ENCODE measurements around the gene CAPZA2.

The CAPZA2 gene

DNA sequence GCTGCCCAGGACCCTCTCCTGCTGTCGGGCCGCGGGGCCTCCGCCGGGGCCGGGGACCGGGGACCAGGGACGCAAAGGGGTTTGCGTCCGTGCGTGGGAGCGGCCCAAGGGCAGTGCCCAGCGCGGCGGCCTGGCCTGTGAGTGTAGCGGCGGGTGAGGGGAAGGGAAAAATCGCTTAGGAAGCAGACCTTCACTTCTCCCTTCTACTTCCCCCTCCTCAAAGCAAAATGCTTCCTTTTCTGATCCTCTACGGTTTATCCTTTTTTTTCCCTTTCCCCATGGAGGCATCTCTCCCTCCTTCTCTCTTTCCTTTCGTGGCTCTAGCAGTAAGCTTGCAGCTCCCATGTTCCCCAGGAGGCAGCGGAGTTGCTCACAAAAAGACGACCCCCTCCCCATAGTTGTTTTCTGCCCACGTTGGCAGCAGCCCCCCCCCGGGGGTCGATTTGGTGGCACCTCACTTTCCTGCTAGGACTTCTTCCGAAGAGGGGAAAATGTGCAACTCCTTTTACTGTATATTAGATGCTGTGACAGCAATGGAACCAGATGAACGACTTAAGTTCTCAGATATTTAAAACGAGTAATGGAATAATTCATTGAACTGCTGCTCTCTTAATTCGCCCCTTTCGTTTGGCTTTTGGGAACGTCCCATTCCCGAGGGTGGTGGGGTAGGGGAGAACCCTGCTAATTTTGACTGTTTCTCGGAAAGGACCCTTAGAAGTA lies 724 bp downstream of the CAPZA2 start:
- Histone ChIP-seq H3K27me3 (ENCODE audit: control insufficient read depth, insufficient read depth, low read length) (peaks cover 2% of the 10 kb centered on the region), H3K9me3 (ENCODE audit: control insufficient read depth, insufficient read depth, low read length) (no peaks in the 10 kb centered on the region), H3K36me3 (ENCODE audit: control insufficient read depth, insufficient read depth, low read length) (no peaks in the 10 kb centered on the region), H3K9ac (ENCODE audit: low read depth, low read length) (peak overlapping the region; percentile 82), H3K4me3 (ENCODE audit: low read depth, low read length) (peak overlapping the region; percentile 84), H3K4me1 (ENCODE audit: control insufficient read depth, insufficient read depth, low read length) (peaks cover 5% of the 10 kb centered on the region)

GRCh38 chr7:116863936-116864500 lies 1.6 kb downstream of the CAPZA2 start:
- Histone ChIP-seq H3K4me3 (ENCODE audit: low read depth, low read length) (peak overlapping the region; percentile 84), H3K27me3 (ENCODE audit: control insufficient read depth, insufficient read depth, low read length) (peaks cover 2% of the 10 kb centered on the region), H3K4me1 (ENCODE audit: control insufficient read depth, insufficient read depth, low read length) (peaks cover 5% of the 10 kb centered on the region), H3K9me3 (ENCODE audit: control insufficient read depth, insufficient read depth, low read length) (no peaks in the 10 kb centered on the region), H3K36me3 (ENCODE audit: control insufficient read depth, insufficient read depth, low read length) (no peaks in the 10 kb centered on the region), H3K9ac (ENCODE audit: low read depth, low read length) (no peak overlapping the region)

- Histone ChIP-seq H3K36me3 (ENCODE audit: control insufficient read depth, insufficient read depth, low read length) (no peaks in the 10 kb centered on the region), H3K9me3 (ENCODE audit: control insufficient read depth, insufficient read depth, low read length) (no peaks in the 10 kb centered on the region), H3K27me3 (ENCODE audit: control insufficient read depth, insufficient read depth, low read length) (no peaks in the 10 kb centered on the region), H3K4me3 (ENCODE audit: low read depth, low read length) (no peak overlapping the region), H3K9ac (ENCODE audit: low read depth, low read length) (no peak overlapping the region), H3K4me1 (ENCODE audit: control insufficient read depth, insufficient read depth, low read length) (peaks cover 3% of the 10 kb centered on the region)
Observed at GRCh38 chr7:116871061-116871700, 8.8 kb downstream of the CAPZA2 start.

DNA sequence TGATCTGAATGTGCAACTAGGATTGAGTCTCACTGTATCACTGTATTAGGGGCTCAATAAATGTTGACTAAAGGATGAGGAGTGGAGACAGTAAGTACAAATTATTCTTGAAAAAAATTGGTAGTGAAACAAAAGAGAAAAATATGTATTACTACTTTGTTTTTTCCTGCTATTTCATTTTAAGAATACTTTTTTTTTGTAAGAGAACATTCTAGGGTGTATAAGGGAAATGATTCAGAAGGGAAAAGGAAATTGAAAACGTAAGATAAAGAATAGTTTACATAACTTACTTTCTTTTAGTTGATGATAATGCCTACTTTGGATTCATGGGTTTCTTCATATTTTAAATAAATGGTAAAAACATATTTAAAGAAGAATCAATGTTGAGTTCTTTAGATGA lies 9.6 kb downstream of the CAPZA2 start:
- H3K4me1 ChIP-seq (ENCODE audit: control insufficient read depth, insufficient read depth, low read length): peaks cover 5% of the 10 kb centered on the region

DNA sequence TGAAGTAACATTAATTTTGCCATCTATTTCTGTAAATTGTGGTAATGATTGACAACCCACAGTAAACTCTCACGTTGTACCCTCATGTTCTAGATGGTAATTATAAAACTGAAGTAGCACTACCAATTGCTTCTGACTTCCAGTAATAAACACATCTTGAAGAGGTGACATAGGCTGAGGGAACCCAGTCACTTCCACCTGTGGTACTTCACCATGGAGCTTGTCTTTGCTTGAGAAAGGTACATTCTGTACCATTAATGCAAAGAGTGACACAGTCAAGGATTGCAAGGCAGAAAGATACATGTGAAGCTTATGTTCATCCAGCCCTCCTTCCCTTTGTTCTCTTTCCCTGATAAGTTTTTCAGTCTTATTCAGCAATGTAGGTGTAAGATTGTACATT lies 11.2 kb downstream of the CAPZA2 start:
- Histone ChIP-seq H3K9ac (ENCODE audit: low read depth, low read length) (no peak overlapping the region), H3K36me3 (ENCODE audit: control insufficient read depth, insufficient read depth, low read length) (no peaks in the 10 kb centered on the region)

More for the DNA sequence above, 9.6 kb downstream of the CAPZA2 start:
- Histone ChIP-seq H3K36me3 (ENCODE audit: control insufficient read depth, insufficient read depth, low read length) (no peaks in the 10 kb centered on the region), H3K9ac (ENCODE audit: low read depth, low read length) (no peak overlapping the region), H3K9me3 (ENCODE audit: control insufficient read depth, insufficient read depth, low read length) (no peaks in the 10 kb centered on the region), H3K4me3 (ENCODE audit: low read depth, low read length) (no peak overlapping the region), H3K27me3 (ENCODE audit: control insufficient read depth, insufficient read depth, low read length) (no peaks in the 10 kb centered on the region)

GRCh38 chr7:116876664-116877442 lies 14.5 kb downstream of the CAPZA2 start:
- Histone ChIP-seq H3K36me3 (ENCODE audit: control insufficient read depth, insufficient read depth, low read length) (no peaks in the 10 kb centered on the region), H3K9ac (ENCODE audit: low read depth, low read length) (no peak overlapping the region), H3K4me1 (ENCODE audit: control insufficient read depth, insufficient read depth, low read length) (peaks cover 3% of the 10 kb centered on the region), H3K4me3 (ENCODE audit: low read depth, low read length) (no peak overlapping the region), H3K27me3 (ENCODE audit: control insufficient read depth, insufficient read depth, low read length) (no peaks in the 10 kb centered on the region), H3K9me3 (ENCODE audit: control insufficient read depth, insufficient read depth, low read length) (no peaks in the 10 kb centered on the region)

More for the DNA sequence above, 11.2 kb downstream of the CAPZA2 start:
- no peaks in the 10 kb centered on the region for H3K27me3 ChIP-seq (ENCODE audit: control insufficient read depth, insufficient read depth, low read length)
- H3K4me3 ChIP-seq (ENCODE audit: low read depth, low read length): no peak overlapping the region
- H3K9me3 ChIP-seq (ENCODE audit: control insufficient read depth, insufficient read depth, low read length): no peaks in the 10 kb centered on the region
- H3K4me1 ChIP-seq (ENCODE audit: control insufficient read depth, insufficient read depth, low read length): peaks cover 3% of the 10 kb centered on the region

- Histone ChIP-seq H3K9me3 (ENCODE audit: control insufficient read depth, insufficient read depth, low read length) (no peaks in the 10 kb centered on the region), H3K9ac (ENCODE audit: low read depth, low read length) (peak overlapping the region; percentile 28), H3K4me1 (ENCODE audit: control insufficient read depth, insufficient read depth, low read length) (peaks cover 3% of the 10 kb centered on the region), H3K36me3 (ENCODE audit: control insufficient read depth, insufficient read depth, low read length) (no peaks in the 10 kb centered on the region), H3K27me3 (ENCODE audit: control insufficient read depth, insufficient read depth, low read length) (no peaks in the 10 kb centered on the region), H3K4me3 (ENCODE audit: low read depth, low read length) (no peak overlapping the region)
Observed at GRCh38 chr7:116877443-116878217, 15.2 kb downstream of the CAPZA2 start.

DNA sequence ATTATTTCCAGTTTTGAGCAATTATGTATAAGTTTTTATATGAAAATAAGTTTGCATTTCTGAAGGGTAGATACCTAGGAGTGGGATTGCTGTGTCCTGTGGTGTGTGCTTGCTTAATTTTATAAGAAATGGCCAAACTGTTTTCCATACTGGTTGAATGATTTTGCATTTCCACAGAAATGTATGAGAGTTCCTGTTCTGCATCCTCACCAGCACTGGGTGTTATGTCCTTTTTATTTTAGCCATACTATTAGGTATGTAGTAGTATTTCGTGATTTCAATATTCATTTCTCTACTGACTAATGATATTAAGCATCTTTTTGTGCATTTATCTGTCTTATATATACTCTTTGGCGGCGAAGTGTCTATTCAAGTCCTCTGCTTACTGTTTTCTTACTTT lies 22.3 kb downstream of the CAPZA2 start:
- no peak overlapping the region for H3K4me3 ChIP-seq (ENCODE audit: low read depth, low read length)
- no peaks in the 10 kb centered on the region for H3K9me3 ChIP-seq (ENCODE audit: control insufficient read depth, insufficient read depth, low read length)
- H3K4me1 ChIP-seq (ENCODE audit: control insufficient read depth, insufficient read depth, low read length): no peaks in the 10 kb centered on the region
- no peaks in the 10 kb centered on the region for H3K36me3 ChIP-seq (ENCODE audit: control insufficient read depth, insufficient read depth, low read length)
- no peak overlapping the region for H3K9ac ChIP-seq (ENCODE audit: low read depth, low read length)
- no peaks in the 10 kb centered on the region for H3K27me3 ChIP-seq (ENCODE audit: control insufficient read depth, insufficient read depth, low read length)

GRCh38 chr7:116885724-116886123 lies 23.3 kb downstream of the CAPZA2 start:
- no peaks in the 10 kb centered on the region for H3K9me3 ChIP-seq (ENCODE audit: control insufficient read depth, insufficient read depth, low read length)
- H3K4me1 ChIP-seq (ENCODE audit: control insufficient read depth, insufficient read depth, low read length): no peaks in the 10 kb centered on the region
- no peak overlapping the region for H3K9ac ChIP-seq (ENCODE audit: low read depth, low read length)
- no peak overlapping the region for H3K4me3 ChIP-seq (ENCODE audit: low read depth, low read length)
- H3K36me3 ChIP-seq (ENCODE audit: control insufficient read depth, insufficient read depth, low read length): no peaks in the 10 kb centered on the region
- H3K27me3 ChIP-seq (ENCODE audit: control insufficient read depth, insufficient read depth, low read length): no peaks in the 10 kb centered on the region

DNA sequence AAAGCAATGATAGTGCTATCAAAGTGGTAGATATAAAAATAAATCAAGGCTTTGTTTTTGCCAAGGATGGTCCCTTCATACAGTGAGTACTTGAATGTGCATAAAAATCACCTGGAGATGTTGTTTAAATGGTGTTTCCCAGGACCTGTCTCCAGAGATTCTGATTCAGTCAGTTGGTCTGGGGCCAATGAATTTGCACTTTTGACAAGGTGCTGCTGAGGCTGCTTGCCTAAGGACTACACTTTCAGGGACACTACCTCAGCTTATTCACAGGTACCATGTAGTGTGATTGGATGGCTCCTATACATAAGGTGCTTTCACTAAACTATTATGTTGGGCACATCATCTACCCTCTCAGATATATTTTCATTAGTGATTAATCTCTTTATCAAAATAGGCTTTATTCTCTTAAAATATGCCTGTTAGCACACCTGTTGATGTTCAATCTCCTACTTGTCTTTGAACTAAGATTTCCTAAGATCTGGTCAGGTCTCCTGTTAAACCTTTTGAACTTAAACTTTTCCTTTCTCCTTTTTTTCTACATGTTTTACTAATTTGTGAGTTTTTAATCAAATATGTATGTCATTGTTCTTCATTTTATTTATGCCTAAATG lies 24.3 kb downstream of the CAPZA2 start:
- Histone ChIP-seq H3K4me3 (ENCODE audit: low read depth, low read length) (no peak overlapping the region), H3K9ac (ENCODE audit: low read depth, low read length) (no peak overlapping the region), H3K27me3 (ENCODE audit: control insufficient read depth, insufficient read depth, low read length) (no peaks in the 10 kb centered on the region), H3K36me3 (ENCODE audit: control insufficient read depth, insufficient read depth, low read length) (no peaks in the 10 kb centered on the region), H3K9me3 (ENCODE audit: control insufficient read depth, insufficient read depth, low read length) (no peaks in the 10 kb centered on the region), H3K4me1 (ENCODE audit: control insufficient read depth, insufficient read depth, low read length) (no peaks in the 10 kb centered on the region)

DNA sequence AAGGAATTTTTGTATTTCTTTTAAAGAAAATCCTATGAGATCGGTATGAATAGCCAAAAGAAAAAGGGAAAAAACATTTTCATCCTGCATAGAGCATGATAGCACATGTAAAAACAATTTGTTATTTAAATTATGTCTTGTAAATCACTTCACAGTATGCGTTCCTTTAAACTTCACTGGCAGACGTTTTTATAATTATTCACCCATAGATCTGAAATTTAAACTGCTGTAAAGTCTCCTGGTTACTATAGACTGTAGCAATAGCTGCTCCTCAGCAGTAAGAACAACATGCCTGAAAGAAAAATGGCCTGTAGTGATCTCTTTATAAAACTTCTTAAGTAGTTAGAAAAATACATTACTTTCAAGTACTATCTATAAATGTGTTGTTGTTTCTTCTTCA lies 26.5 kb downstream of the CAPZA2 start:
- Histone ChIP-seq H3K4me1 (ENCODE audit: control insufficient read depth, insufficient read depth, low read length) (no peaks in the 10 kb centered on the region), H3K27me3 (ENCODE audit: control insufficient read depth, insufficient read depth, low read length) (no peaks in the 10 kb centered on the region), H3K9ac (ENCODE audit: low read depth, low read length) (no peak overlapping the region), H3K9me3 (ENCODE audit: control insufficient read depth, insufficient read depth, low read length) (no peaks in the 10 kb centered on the region), H3K4me3 (ENCODE audit: low read depth, low read length) (no peak overlapping the region), H3K36me3 (ENCODE audit: control insufficient read depth, insufficient read depth, low read length) (no peaks in the 10 kb centered on the region)

All from iPS-15b (cell line).